ENCODE measurements around the gene APBA2.

The APBA2 gene

GRCh38 chr15:28921919-28922706 is 36.3 kb downstream of the APBA2 start:
- ChIA-PET POLR2A (no interaction called here), CTCF (no interaction called here)
- TF ChIP-seq CTCF (IDR thresholded peaks at IDR 0.05; ENCODE audit: control extremely low read depth, extremely low read depth, low read depth, missing control alignments), result no peak
- no peak for DNase-seq (ENCODE audit: extremely low spot score)

- ChIA-PET POLR2A (no interaction called here), CTCF (no interaction called here)
- DNase-seq (ENCODE audit: extremely low spot score), result no peak
- TF ChIP-seq CTCF (IDR thresholded peaks at IDR 0.05; ENCODE audit: control extremely low read depth, extremely low read depth, low read depth, missing control alignments), result no peak
Measured at GRCh38 chr15:28922707-28923012, 36.9 kb downstream of the APBA2 start.

- TF ChIP-seq CTCF (IDR thresholded peaks at IDR 0.05; ENCODE audit: control extremely low read depth, extremely low read depth, low read depth, missing control alignments), result no peak
- DNase-seq (ENCODE audit: extremely low spot score), result no peak
- ChIA-PET CTCF (no interaction called here), POLR2A (no interaction called here)
Measured at GRCh38 chr15:28923726-28924280, 38.0 kb downstream of the APBA2 start.

GRCh38 chr15:28927043-28927442 is 41.3 kb downstream of the APBA2 start:
- POLR2A ChIA-PET, result no interaction called here
- no peak for TF ChIP-seq CTCF (IDR thresholded peaks at IDR 0.05; ENCODE audit: control extremely low read depth, extremely low read depth, low read depth, missing control alignments)
- CTCF ChIA-PET, result no interaction called here
- DNase-seq (ENCODE audit: extremely low spot score), result no peak

GRCh38 chr15:28929200-28929599 is 43.4 kb downstream of the APBA2 start:
- no peak for DNase-seq (ENCODE audit: extremely low spot score)
- CTCF ChIA-PET, result no interaction called here
- no peak for TF ChIP-seq CTCF (IDR thresholded peaks at IDR 0.05; ENCODE audit: control extremely low read depth, extremely low read depth, low read depth, missing control alignments)
- POLR2A ChIA-PET, result no interaction called here

GRCh38 chr15:28930011-28930410 is 44.2 kb downstream of the APBA2 start:
- ChIA-PET POLR2A (no interaction called here), CTCF (interaction anchor here (1.5 kb wide), 1 partner anchor 47 kb away, joined by 3 read pairs; no protein-coding TSS in a partner anchor)
- no peak for TF ChIP-seq CTCF (IDR thresholded peaks at IDR 0.05; ENCODE audit: control extremely low read depth, extremely low read depth, low read depth, missing control alignments)
- DNase-seq (ENCODE audit: extremely low spot score), result no peak
